Astrocyte (in vitro differentiated cells and primary cell): ENCODE data around the gene TMA7B. TPM values are rescaled to one million over a fixed set of nuclear protein-coding genes. Genes with fewer than 3 reads are reported as not detected.

Experiments used
- DNase-seq: peaks from one replicate; pipeline ENCODE4 v3.0.0-alpha.2; 2010; ENCODE audit warnings: low read depth
- FAIRE-seq: peaks from 2 replicates; lab custom pipeline; 2011; peaks lifted over from hg19 to GRCh38; lab: Jason Lieb, UNC
- H2AFZ ChIP-seq: 2 replicates; pipeline ENCODE4 v1.6.0; 2012; ENCODE audit warnings: low read depth, low read length, inconsistent platforms
- H3K27ac ChIP-seq: 2 replicates; pipeline ENCODE4 v1.5.1; 2011; ENCODE audit warnings: low read depth, low read length, inconsistent platforms
- H3K27me3 ChIP-seq: 2 replicates; pipeline ENCODE4 v1.6.0; 2011; ENCODE audit warnings: low read length, inconsistent platforms; ENCODE audit not compliant: insufficient read depth
- H3K36me3 ChIP-seq: 2 replicates; pipeline ENCODE4 v1.5.1; 2011; ENCODE audit warnings: low read length, inconsistent platforms; ENCODE audit not compliant: insufficient read depth
- H3K4me1 ChIP-seq: 2 replicates; pipeline ENCODE4 v1.5.1; 2011; ENCODE audit warnings: low read length, inconsistent platforms; ENCODE audit not compliant: insufficient read depth
- H3K4me2 ChIP-seq: 2 replicates; pipeline ENCODE4 v1.6.0; 2012; ENCODE audit warnings: low read length, inconsistent platforms
- H3K4me3 ChIP-seq: 2 replicates; pipeline ENCODE4 v1.5.1; 2011; ENCODE audit warnings: low read depth, mild to moderate bottlenecking, low read length, inconsistent platforms; ENCODE audit not compliant: insufficient read depth
- H3K79me2 ChIP-seq: 2 replicates; pipeline ENCODE4 v1.6.0; 2012; ENCODE audit warnings: mild to moderate bottlenecking, low read length, inconsistent platforms; ENCODE audit not compliant: insufficient read depth
- H3K9ac ChIP-seq: 2 replicates; pipeline ENCODE4 v1.6.0; 2012; ENCODE audit warnings: mild to moderate bottlenecking, low read length, inconsistent platforms
- H3K9me3 ChIP-seq: 2 replicates; pipeline ENCODE4 v1.5.1; 2012; ENCODE audit warnings: low read depth, mild to moderate bottlenecking, low read length, inconsistent platforms; ENCODE audit not compliant: insufficient read depth
- H4K20me1 ChIP-seq: 2 replicates; pipeline ENCODE4 v1.6.0; 2012; ENCODE audit warnings: low read length, inconsistent platforms; ENCODE audit not compliant: insufficient read depth
- H3K27ac Mint-ChIP-seq: one replicate; pipeline ENCODE4 v1.8.0; 2021; ENCODE audit warnings: mild to moderate bottlenecking, mixed read lengths; ENCODE audit not compliant: unreplicated experiment
- H3K27me3 Mint-ChIP-seq: one replicate; pipeline ENCODE4 v1.8.0; 2021; ENCODE audit warnings: low read depth, mixed read lengths; ENCODE audit not compliant: unreplicated experiment
- H3K36me3 Mint-ChIP-seq: one replicate; pipeline ENCODE4 v1.8.0; 2021; ENCODE audit warnings: low read depth, mixed read lengths; ENCODE audit not compliant: unreplicated experiment
- H3K4me1 Mint-ChIP-seq: one replicate; pipeline ENCODE4 v1.8.0; 2021; ENCODE audit warnings: low read depth, mixed read lengths; ENCODE audit not compliant: unreplicated experiment
- H3K4me3 Mint-ChIP-seq: one replicate; pipeline ENCODE4 v1.8.0; 2021; ENCODE audit warnings: mild to moderate bottlenecking, moderate library complexity, mixed read lengths; ENCODE audit not compliant: unreplicated experiment
- H3K9me3 Mint-ChIP-seq: one replicate; pipeline ENCODE4 v1.8.0; 2021; ENCODE audit warnings: mild to moderate bottlenecking, mixed read lengths; ENCODE audit not compliant: unreplicated experiment
- CTCF ChIP-seq: IDR thresholded peaks from 2 replicates; pipeline ENCODE4 v1.5.1; 2011; ENCODE audit warnings: low read depth, mild to moderate bottlenecking, inconsistent platforms, low read length, moderate library complexity; ENCODE audit not compliant: insufficient read depth
- EZH2 ChIP-seq: IDR thresholded peaks from 2 replicates; pipeline ENCODE4 v1.6.1; 2012; ENCODE audit warnings: mild to moderate bottlenecking, low read length, inconsistent platforms; ENCODE audit not compliant: insufficient read depth
- total RNA-seq: library from RNA; stranded (reverse); gene quantifications from 2 replicates; pipeline ENCODE4 v1.2.1, GENCODE V29; 2021

Gene TMA7B
- total RNA-seq, 1 donor from 2014 or later, result not detected

GRCh38 chr22:39924286-39924685, 35.9 kb upstream of the TMA7B start:
- DNase-seq (no peak), FAIRE-seq (no peak)
- Mint-ChIP-seq H3K4me3 (no peak overlapping the region), H3K27me3 (peaks cover 35% of the 10 kb centered on the region), H3K9me3 (peaks cover 1% of the 10 kb centered on the region), H3K4me1 (no peaks in the 10 kb centered on the region), H3K36me3 (no peaks in the 10 kb centered on the region), H3K27ac (no peak overlapping the region)
- H3K4me1 ChIP-seq, result no peaks in the 10 kb centered on the region
- no peaks in the 10 kb centered on the region for H3K36me3 ChIP-seq
- no peaks in the 10 kb centered on the region for H4K20me1 ChIP-seq
- H3K4me3 ChIP-seq, result no peak overlapping the region
- TF ChIP-seq EZH2 (no peak), CTCF (no peak)
- H2AFZ ChIP-seq, result no peak overlapping the region
- no peak overlapping the region for H3K9ac ChIP-seq
- H3K27me3 ChIP-seq, result peaks cover 59% of the 10 kb centered on the region
- H3K79me2 ChIP-seq, result no peaks in the 10 kb centered on the region
- no peaks in the 10 kb centered on the region for H3K9me3 ChIP-seq
- H3K27ac ChIP-seq, result no peak overlapping the region
- no peak overlapping the region for H3K4me2 ChIP-seq

GRCh38 chr22:39925273-39925672, 34.9 kb upstream of the TMA7B start:
- Histone ChIP-seq H3K27me3 (peaks cover 58% of the 10 kb centered on the region), H3K27ac (no peak overlapping the region), H3K79me2 (no peaks in the 10 kb centered on the region), H3K9me3 (no peaks in the 10 kb centered on the region), H4K20me1 (no peaks in the 10 kb centered on the region), H3K36me3 (no peaks in the 10 kb centered on the region), H3K4me3 (no peak overlapping the region), H3K9ac (no peak overlapping the region), H3K4me2 (no peak overlapping the region), H2AFZ (no peak overlapping the region), H3K4me1 (no peaks in the 10 kb centered on the region)
- DNase-seq, result no peak
- no peaks in the 10 kb centered on the region for H3K4me1 Mint-ChIP-seq
- H3K27ac Mint-ChIP-seq, result no peak overlapping the region
- TF ChIP-seq CTCF (no peak), EZH2 (no peak)
- H3K9me3 Mint-ChIP-seq, result peaks cover 1% of the 10 kb centered on the region
- H3K36me3 Mint-ChIP-seq, result no peaks in the 10 kb centered on the region
- peaks cover 30% of the 10 kb centered on the region for H3K27me3 Mint-ChIP-seq
- H3K4me3 Mint-ChIP-seq, result no peak overlapping the region
- no peak for FAIRE-seq

GRCh38 chr22:39925909-39926679, 34.1 kb upstream of the TMA7B start:
- H2AFZ ChIP-seq, result no peak overlapping the region
- no peaks in the 10 kb centered on the region for H3K79me2 ChIP-seq
- peaks cover 30% of the 10 kb centered on the region for H3K27me3 Mint-ChIP-seq
- no peaks in the 10 kb centered on the region for H4K20me1 ChIP-seq
- H3K27ac Mint-ChIP-seq, result no peak overlapping the region
- no peak for TF ChIP-seq CTCF
- no peak overlapping the region for H3K4me2 ChIP-seq
- peaks cover 1% of the 10 kb centered on the region for H3K9me3 Mint-ChIP-seq
- H3K27me3 ChIP-seq, result peaks cover 58% of the 10 kb centered on the region
- no peak overlapping the region for H3K4me3 ChIP-seq
- H3K9me3 ChIP-seq, result no peaks in the 10 kb centered on the region
- H3K27ac ChIP-seq, result no peak overlapping the region
- H3K36me3 ChIP-seq, result no peaks in the 10 kb centered on the region
- H3K36me3 Mint-ChIP-seq, result no peaks in the 10 kb centered on the region
- H3K4me1 Mint-ChIP-seq, result no peaks in the 10 kb centered on the region
- H3K9ac ChIP-seq, result no peak overlapping the region
- no peak for DNase-seq
- no peak overlapping the region for H3K4me3 Mint-ChIP-seq
- H3K4me1 ChIP-seq, result no peaks in the 10 kb centered on the region
- no peak for FAIRE-seq
